ENCODE data around the gene GRIA4.
"Not testable (repeated sequence)": the region's sequence is repeated elsewhere in the genome, so short reads cannot be mapped to it uniquely, and the experiment has no call there.

The GRIA4 gene

DNA sequence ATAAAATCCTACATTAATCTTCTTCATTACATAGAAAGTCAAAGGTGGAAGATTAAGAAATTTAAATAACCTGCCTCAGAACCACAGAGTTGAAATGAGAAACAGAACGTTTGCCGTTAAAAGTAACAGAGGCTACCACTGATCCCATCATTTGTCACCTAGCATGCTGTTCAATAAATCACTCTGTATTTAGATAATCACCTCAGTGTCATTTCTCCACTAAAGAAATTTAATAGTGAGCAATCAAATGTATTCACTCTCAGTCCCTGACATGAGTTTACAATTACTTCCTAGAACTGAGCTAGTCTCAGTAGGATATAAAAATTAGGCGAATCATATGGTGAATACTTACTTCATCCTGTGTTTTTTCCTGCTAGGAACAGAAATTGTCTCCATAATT is 242.5 kb downstream of the GRIA4 start:
- FAIRE-seq = no peak

GRCh38 chr11:105854269-105854668 is 244.4 kb downstream of the GRIA4 start:
- no peak for DNase-seq (ENCODE audit: insufficient read length, low spot score)
- no peak for FAIRE-seq

More for the DNA sequence above, 242.5 kb downstream of the GRIA4 start:
- no peak for DNase-seq (ENCODE audit: insufficient read length, low spot score)

DNA sequence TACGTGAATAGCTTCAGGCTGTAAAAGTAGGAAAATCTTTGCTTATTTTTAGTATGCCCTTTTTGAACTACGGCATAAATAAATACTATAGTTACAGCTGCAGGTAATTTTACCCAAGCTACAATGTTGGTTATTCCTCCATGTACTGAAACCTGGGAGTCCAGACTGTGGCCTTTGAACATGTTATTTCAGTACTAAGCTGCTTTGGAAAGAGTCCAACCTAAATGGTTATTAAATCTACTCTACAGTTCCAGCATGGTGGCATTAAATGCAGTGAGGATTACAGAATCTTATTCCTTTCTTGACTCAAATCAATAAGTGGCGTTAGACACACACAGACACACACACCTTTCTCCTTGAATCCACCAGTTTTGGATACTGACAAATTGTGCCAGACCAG is 247.1 kb downstream of the GRIA4 start:
- FAIRE-seq (no peak), DNase-seq (ENCODE audit: insufficient read length, low spot score) (no peak)

DNA sequence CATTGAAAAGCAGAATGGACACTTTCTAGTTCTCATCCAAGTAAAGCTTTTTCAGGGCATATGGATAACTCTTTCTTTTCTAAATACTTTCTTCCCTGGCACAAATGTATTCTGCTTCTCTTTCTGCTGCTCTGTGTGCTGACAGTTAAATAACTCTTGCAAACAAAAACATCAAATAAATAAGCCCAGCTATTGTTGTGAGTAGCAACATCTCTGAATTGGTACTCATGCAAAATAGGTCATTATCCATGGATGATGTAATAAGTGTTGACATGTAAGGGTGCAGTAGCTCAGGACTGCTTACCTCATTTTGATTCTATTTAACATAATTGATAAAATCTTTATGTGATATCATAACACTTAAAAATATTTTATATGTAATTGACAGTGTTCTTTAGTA is 247.9 kb downstream of the GRIA4 start:
- no peak for DNase-seq (ENCODE audit: insufficient read length, low spot score)
- no peak for FAIRE-seq

DNA sequence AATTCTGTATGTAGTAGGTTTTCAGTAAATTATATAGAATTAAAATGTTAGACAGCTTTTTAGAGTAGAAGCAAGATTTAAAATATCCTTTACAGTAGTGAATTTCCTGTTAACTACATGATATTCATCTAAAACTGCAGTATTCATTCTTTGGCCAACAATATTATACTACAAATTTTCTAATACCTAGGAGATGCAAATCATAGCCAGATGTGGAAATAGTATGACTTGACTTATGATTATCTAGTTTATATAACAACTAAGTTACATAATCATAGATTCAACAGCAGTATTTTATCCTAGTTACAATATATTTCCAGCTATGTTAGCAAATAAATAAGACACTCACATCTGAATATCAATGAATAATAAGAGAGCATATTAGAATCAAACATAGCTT is 249.0 kb downstream of the GRIA4 start:
- FAIRE-seq = no peak

DNA sequence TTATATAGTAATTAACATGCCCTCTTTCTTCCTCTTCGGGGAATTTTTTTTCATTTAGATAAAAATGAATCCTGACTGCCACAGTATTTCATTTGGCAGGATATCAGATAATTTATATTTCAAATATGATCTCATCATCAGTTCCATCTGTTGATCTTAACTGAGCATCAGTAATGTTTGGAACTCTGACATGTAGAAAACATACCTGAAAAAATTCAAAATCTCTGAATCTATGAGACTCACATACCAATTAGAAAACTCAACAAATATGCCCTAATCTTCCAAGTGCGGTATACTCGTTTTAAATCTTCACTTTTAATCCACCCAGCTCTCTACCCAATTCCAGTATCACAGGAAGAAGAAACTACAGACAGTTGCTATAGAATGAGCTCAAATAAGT is 250.2 kb downstream of the GRIA4 start:
- FAIRE-seq = no peak
- no peak for DNase-seq (ENCODE audit: insufficient read length, low spot score)

More for the DNA sequence above, 249.0 kb downstream of the GRIA4 start:
- no peak for DNase-seq (ENCODE audit: insufficient read length, low spot score)

- DNase-seq (ENCODE audit: insufficient read length, low spot score) = no peak
- FAIRE-seq = no peak
These were observed 251.4 kb downstream of the GRIA4 start for GRCh38 chr11:105861225-105861624.

GRCh38 chr11:105862736-105863367 is 253.0 kb downstream of the GRIA4 start:
- DNase-seq (ENCODE audit: insufficient read length, low spot score) (no peak), FAIRE-seq (peak; percentile 80)

DNA sequence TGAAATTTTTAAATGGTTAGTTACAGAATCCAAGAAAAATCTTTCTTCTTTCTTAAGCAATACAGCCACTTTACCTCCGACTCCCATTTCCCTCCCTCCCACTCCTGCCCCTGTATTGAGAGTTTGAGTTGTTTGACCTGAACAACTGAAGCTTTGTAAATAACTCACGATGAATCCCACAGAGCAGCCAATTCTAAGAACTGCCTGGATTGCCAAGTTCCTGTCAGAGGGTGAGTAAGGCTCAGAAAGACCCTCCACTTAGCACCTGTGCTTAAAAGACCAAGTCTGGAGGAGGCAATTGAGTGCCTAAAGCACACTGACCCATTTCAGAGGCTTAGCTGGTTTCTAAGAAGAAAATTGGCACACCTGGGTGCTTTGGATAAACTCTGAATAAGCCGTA is 253.7 kb downstream of the GRIA4 start:
- FAIRE-seq (no peak), DNase-seq (ENCODE audit: insufficient read length, low spot score) (no peak)

GRCh38 chr11:105867742-105868141 is 257.9 kb downstream of the GRIA4 start:
- no peak for FAIRE-seq

DNA sequence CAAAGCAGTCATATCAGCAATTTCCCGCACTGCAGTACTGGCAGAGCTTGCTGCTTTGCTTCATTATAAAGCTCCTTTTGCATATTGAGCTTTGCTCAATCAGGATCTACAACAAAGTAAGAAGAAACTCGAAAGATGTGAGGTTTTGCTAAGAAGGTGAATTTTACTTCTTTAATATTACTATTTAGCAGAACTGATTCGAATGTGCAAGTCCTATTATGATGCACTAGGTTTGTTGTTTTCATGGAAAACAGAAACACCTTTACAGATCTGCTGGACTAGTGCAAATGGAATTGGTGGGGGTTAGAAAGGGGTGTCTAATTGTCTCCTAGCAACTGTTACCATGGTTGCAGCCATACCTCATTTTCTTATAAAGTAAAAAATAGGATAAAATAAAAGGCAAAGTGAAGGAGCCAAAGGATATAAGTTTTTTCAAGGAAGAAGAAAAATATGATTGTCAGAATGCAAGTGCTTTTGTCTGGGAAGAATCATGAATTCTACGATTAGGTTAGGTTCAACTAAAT is 259.0 kb downstream of the GRIA4 start:
- FAIRE-seq (no peak), DNase-seq (ENCODE audit: insufficient read length, low spot score) (no peak)

More at GRCh38 chr11:105867742-105868141, 257.9 kb downstream of the GRIA4 start:
- no peak for DNase-seq (ENCODE audit: insufficient read length, low spot score)

- FAIRE-seq = no peak
- no peak for DNase-seq (ENCODE audit: insufficient read length, low spot score)
These were observed 260.7 kb downstream of the GRIA4 start for GRCh38 chr11:105870516-105871113.

- DNase-seq (ENCODE audit: insufficient read length, low spot score) (no peak), FAIRE-seq (no peak)
These were observed 268.6 kb downstream of the GRIA4 start for GRCh38 chr11:105878510-105878909.

DNA sequence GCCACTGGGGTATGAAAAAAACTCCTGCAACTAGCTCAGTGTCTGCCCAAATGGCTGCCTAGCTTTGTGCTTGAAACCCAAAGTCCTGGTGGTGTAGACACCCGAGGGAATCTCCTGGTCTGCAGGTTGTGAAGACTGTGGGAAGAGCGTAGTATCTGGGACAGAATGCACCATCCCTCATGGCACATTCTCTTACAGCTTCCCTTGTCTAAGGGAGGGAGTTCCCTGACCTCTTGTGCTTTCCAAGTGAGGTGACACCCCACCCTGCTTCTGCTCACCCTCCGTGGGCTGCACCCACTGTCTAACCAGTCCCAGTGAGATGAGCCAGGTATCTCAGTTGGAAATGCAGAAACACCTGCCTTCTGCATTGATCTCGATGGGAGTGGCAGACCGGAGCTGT is 269.1 kb downstream of the GRIA4 start:
- not testable (repeated sequence) for FAIRE-seq

GRCh38 chr11:105881027-105881426 is 271.2 kb downstream of the GRIA4 start:
- DNase-seq (ENCODE audit: insufficient read length, low spot score) (no peak), FAIRE-seq (no peak)

More for the DNA sequence above, 269.1 kb downstream of the GRIA4 start:
- DNase-seq (ENCODE audit: insufficient read length, low spot score) = not testable (repeated sequence)

DNA sequence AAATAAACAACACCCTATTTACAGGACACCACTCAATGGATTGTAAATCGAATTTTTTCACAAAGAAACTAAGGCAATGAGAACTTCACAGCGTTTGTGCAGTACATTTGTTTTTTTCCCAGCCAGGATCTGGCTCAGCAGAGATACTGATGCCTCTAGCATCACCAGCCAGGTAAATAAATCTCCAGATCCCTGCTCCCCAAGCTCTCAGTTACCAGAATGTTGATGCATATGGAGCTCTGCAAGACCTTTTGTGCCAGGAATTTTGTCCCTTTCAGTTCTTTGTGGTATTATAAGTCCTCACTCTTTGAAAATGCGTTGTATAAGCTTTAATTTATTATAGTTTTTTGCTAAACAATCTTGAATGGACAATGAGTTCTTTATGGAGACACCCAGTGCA is 274.6 kb downstream of the GRIA4 start:
- FAIRE-seq = no peak

DNA sequence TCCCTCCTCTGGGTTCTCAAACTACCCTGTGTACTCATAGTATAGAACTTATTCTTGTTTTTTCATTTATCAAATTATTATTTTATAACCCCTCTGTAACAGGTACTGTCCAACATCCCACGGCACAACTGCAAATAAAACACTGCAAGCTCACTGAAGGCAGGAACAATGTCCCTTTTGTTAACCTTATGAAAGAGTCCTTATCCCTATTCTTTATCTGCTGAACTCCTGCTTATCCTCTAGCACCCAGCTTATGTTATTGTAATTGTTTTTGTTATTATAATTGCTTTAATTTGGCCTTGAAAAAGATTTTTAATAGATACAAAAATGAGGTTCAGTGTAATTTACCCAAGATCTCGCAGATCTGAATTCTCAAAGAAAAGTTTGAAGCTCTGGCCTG is 281.8 kb downstream of the GRIA4 start:
- no peak for DNase-seq (ENCODE audit: insufficient read length, low spot score)
- no peak for FAIRE-seq

More for the DNA sequence above, 274.6 kb downstream of the GRIA4 start:
- DNase-seq (ENCODE audit: insufficient read length, low spot score) = no peak

DNA sequence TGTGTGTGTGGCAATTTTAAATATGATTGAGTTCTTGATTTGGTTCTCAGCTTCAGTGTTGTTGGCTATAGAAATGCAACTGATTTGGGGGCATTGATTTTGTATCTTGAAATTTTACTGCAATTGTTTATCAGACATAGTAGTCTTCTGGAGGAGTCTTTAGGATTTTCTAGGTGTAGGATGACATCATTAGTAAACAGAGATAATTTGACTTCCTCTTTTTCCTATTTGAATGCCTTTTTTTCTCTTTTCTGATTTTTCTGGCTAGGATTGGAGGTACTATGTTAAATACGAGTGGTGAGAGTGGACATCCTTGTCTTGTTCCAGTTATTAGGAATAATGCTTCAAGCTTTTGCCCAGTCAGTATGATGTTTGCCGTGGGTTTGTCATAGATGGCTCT is 287.3 kb downstream of the GRIA4 start:
- FAIRE-seq (no peak), DNase-seq (ENCODE audit: insufficient read length, low spot score) (no peak)

- no peak for DNase-seq (ENCODE audit: insufficient read length, low spot score)
- FAIRE-seq = no peak
These were observed 289.9 kb downstream of the GRIA4 start for GRCh38 chr11:105899772-105900171.

DNA sequence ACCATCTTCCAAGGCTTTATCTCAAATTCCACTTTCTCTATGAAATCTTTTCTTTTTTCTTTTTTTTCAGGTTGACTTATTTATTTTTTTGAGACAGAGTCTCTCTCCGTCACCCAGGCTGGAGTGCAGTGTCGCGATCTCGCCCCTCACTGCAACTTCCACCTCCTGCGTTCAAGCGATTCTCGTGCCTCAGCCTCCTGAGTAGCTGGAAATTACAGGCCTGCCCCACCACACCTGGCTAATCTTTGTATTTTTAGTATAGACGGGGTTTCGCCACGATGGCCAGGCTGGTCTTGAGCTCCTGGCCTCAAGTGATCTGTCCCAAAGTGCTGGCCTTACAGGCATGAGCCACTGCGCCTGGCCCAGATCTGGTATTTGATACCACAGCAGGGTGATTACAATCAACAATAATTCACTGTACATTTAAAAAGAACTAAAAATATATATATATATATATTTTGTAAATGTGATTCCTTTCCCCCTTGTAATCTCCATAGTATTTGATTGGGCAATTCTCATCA is 290.7 kb downstream of the GRIA4 start:
- FAIRE-seq (no peak), DNase-seq (ENCODE audit: insufficient read length, low spot score) (no peak)

- FAIRE-seq (no peak), DNase-seq (ENCODE audit: insufficient read length, low spot score) (no peak)
These were observed 293.2 kb downstream of the GRIA4 start for GRCh38 chr11:105903113-105903512.

DNA sequence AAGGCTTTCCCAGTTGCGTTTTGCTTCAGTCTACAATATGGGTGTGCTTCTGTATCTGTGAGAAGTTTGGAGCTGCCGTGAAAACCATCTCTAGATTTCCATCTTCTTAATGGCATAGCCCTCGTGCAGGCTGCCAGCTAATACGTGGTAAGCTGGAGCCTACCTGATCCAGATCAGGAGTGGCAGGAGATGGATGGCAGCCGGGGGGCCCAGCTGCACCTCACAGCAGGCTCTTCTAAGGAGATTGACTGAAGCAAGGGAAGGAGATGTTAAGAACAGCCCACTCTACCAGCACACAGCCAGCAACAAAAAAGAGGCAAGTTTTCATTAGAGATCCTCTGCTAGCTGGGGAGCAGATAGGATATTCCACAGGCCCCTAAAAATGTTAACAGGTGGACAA is 296.6 kb downstream of the GRIA4 start:
- no peak for FAIRE-seq
- no peak for DNase-seq (ENCODE audit: insufficient read length, low spot score)
